Stimulated activated CD8-positive, alpha-beta memory T cell treated with anti-CD3 and anti-CD28 coated beads, Interleukin-7, amount 100 ng/mL, for 1 hour (primary cell): ENCODE measurements around the gene RAB11FIP4.

ENCODE experiments used
- DNase-seq, 2 donors: peaks; one replicate each; pipeline ENCODE4 v3.0.0-alpha.2; 2020; ENCODE audit warnings: low read depth in 2 of 2

The RAB11FIP4 gene

DNA sequence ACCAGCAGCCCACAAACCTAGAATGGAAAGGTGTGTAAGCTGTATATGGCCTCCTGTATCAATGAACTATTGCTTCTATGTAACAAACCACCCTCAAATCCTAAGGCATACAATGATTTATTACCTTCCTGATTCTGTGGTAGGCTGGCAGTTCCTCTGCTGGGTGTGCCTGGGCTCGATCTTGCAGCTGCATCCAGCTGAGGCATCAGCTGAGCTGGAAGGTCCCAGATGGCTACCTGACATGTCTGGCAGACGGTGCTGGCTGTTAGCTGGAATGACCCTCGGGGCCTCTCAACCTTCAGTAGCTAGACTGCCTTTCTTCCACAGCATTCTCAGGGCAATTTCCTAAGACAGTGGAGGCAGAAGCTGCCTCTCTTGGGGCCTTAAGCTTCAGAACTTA is 152.7 kb downstream of the RAB11FIP4 start:
- DNase-seq: no peak

- DNase-seq: no peak
These were observed 155.2 kb downstream of the RAB11FIP4 start for GRCh38 chr17:31546650-31547049.

GRCh38 chr17:31548709-31549108 is 157.2 kb downstream of the RAB11FIP4 start:
- DNase-seq: no peak

DNA sequence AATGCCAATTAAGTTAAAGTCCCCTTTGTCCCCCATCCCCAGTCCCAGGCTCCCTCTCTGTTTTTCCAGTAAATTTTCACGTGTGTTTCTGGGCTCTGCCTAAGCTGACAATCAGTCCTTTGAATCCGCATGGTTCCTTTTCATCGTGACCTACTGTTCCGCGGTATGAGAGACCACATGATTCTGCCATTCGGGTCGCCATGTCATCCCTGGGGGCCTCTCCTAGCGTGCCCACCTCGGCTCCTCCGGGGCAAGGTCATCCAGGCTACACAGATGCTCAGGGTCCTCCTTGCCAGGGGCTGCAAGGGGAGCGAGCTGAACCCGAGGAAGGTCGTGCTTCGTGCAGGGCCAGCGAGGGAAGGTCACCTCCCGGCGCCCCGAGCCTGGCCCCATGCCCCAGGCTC is 157.6 kb downstream of the RAB11FIP4 start:
- peak in 1 of 2 donors; percentile 9 for DNase-seq

DNA sequence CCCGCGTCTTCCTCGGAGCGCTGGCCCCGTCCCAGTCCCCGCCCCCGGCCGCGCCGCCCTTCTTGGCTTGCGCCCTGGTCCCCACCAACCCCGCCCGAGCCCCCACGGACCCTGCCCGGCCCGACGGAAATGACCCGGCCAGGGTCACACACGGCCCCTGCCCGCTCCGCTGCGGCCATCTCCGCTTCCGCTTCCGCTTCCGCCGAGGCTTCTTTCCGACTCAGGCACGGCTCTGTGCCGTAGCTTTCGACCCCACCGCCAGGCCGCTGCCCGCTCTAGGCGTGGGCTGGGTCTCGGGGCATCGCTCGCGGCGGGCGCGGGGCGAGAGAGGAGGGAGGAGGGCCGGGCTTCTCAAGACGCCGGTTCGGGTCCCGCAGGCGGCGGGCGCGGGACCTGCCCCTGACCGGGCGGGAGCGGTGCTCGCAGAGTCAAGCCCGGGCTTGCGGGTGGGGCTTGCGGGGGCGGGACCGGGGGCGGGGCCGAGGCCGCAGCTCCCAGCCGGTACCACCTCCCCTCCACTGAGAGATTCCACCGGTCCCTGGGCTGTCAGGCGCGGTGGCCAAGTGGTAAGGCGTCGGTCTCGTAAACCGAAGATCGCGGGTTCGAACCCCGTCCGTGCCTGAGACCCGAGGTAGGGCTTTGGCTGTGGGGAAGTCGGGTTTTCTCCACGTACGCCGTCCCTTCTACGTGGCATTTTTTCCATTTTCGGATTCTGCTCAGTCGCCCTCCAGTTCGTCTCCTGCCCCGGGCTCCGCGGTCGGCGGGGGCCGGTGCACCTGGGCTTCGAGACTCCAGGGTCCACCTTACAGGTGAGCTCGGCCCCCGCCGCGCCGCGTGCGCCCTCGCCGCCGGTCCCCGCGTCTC is 158.3 kb downstream of the RAB11FIP4 start:
- peak; percentile 83 to 88 for DNase-seq

GRCh38 chr17:31550389-31551056 is 159.0 kb downstream of the RAB11FIP4 start:
- no peak for DNase-seq

- DNase-seq: no peak
These were observed 161.1 kb downstream of the RAB11FIP4 start for GRCh38 chr17:31552568-31552967.

GRCh38 chr17:31553506-31553905 is 162.0 kb downstream of the RAB11FIP4 start:
- no peak for DNase-seq

DNA sequence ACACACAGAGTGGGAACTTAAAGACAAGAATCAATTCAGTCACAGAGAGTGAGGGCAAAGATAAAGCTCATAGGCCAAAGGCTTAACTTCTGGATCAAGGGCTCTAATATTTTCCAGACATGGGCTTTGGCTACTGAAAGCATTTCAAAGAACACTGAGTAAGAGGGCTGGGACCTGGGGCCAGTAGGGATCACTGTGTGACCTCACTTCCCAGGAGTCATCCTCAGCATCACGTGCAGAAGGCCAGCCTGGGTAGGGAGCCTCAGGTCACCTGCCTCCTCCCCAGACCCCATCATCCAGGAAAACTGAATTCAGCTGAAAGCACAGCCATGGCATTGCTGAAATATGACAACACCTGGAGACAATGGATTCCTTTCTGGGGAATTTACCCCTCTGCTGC is 163.5 kb downstream of the RAB11FIP4 start:
- no peak for DNase-seq

DNA sequence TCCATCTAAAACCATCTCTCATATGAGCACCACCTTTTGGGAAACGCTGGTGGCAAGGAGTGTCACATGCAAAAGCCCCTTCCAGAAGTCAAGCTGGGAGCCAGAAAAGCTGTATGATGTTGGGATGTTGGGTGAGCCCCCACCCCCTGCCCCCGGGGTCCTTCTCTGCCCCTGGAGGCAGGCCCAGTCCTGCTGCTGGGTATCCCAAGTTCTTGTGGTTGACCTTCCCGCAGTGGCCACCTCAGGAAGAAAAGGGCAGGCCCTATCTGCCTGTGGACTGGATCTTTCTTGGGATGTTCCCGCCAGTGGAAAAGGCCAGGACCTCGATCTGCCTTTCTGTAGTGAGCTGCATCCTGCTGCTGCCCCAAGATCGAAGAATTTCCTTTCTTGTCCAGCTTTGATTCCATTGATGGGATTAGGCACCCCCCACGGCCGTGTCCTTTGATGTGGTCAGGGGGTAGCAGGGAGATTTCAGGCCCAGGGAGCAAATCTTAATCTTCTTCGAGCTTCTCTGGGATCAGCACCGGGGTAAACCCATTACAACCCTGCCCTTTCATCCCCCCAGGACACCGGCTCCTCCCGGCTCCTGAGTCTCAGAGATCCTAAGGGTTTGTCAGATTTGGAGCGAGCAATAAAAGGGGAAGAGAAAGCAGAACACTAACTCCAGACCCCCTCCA is 165.6 kb downstream of the RAB11FIP4 start:
- DNase-seq: no peak

GRCh38 chr17:31558748-31559583 is 167.5 kb downstream of the RAB11FIP4 start:
- DNase-seq: peak; percentile 16 to 25

GRCh38 chr17:31559584-31560501 is 168.4 kb downstream of the RAB11FIP4 start:
- DNase-seq: no peak

GRCh38 chr17:31560616-31561235 is 169.3 kb downstream of the RAB11FIP4 start:
- no peak for DNase-seq

DNA sequence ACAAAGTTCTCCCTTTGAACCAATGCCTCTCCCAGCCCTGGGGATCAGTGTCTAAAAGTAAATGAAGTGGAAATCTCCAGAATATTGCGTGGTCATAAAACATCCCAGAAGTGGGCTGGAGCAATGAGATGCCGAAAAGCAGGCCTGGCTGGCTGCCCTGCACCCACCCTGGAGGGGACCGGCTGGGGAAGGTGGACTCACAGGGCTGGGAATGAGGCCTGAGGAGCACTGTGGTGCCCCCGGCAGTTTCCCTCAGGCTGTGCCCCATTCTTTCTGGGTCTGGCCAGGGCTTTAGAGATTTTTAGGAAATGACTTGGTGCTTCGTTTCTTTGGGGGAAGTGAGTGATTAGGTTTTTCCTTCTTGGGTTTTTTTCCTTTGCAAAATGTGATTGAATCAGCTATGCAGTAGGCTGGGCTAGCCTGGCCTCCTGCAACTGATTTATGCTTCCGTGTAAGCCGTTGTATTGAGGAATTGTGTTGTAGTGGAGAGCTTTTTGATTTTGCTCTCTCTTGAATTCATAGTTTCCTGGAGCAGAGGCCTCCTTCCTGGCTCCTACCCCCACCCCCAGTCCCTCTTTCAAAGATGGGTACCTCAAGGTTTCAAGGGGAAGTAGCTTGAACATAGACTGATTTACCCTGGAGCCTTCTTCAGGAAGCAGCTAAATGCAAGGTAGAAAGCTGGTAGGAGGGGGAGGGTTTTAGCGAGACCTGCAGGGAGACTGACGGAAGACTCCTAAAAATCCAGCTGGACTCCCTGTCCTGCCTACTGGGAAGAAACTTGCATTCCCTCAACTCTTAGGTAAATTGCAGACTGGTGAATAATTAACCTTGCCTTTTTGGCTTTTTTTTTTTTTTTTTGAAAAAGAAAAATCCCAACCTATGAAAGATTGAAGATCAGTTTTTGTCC is 170.2 kb downstream of the RAB11FIP4 start:
- DNase-seq: no peak

- no peak for DNase-seq
These were observed 170.9 kb downstream of the RAB11FIP4 start for GRCh38 chr17:31562376-31562840.

DNA sequence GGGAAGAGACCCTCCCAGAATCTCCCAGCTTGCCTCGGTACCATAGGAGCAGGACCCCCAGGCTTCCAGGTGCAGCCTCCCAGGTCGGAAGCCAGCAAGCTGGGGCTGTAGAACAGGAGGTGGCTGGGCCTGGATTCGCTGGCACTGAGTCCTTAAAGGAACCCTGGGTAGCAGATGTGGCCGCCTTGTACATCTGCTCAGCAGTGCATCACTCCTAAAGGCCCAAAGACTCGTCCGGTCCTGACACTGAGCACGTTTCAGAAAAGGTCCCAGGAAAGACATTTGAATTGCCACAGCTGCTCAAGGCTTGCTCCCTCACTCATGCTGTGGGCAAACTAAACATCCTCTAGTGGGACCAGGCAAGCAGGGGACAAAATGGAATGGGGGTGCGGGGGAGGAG is 172.8 kb downstream of the RAB11FIP4 start:
- no peak for DNase-seq

- DNase-seq: no peak
These were observed 173.4 kb downstream of the RAB11FIP4 start for GRCh38 chr17:31564883-31565301.

DNA sequence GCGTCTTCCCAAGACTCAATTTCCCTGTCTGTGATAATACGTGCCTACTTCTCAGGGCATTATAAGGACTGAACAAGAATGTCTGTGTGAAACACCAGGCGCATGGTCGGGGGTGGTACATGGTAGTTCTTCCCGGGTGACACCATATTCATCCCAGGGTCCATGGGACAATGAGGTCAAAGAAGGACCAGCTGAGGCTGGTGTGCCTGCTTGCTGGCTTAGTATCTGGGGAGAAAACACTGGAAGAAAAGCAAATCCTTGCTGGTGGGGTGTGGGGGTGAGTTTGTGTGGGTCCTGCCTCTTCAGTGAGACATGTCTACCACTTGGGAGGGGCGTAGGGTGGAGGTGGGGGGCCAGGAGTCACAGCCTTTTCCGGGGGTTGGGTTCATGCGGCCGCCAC is 174.2 kb downstream of the RAB11FIP4 start:
- no peak for DNase-seq
